ENCODE data around the gene SMIM33. TPM values are rescaled to one million over a fixed set of nuclear protein-coding genes. Genes with fewer than 3 reads are reported as not detected.

SMIM33 gene
- polyA plus RNA-seq, 2 donors = 0.02 TPM; not detected in 1

DNA sequence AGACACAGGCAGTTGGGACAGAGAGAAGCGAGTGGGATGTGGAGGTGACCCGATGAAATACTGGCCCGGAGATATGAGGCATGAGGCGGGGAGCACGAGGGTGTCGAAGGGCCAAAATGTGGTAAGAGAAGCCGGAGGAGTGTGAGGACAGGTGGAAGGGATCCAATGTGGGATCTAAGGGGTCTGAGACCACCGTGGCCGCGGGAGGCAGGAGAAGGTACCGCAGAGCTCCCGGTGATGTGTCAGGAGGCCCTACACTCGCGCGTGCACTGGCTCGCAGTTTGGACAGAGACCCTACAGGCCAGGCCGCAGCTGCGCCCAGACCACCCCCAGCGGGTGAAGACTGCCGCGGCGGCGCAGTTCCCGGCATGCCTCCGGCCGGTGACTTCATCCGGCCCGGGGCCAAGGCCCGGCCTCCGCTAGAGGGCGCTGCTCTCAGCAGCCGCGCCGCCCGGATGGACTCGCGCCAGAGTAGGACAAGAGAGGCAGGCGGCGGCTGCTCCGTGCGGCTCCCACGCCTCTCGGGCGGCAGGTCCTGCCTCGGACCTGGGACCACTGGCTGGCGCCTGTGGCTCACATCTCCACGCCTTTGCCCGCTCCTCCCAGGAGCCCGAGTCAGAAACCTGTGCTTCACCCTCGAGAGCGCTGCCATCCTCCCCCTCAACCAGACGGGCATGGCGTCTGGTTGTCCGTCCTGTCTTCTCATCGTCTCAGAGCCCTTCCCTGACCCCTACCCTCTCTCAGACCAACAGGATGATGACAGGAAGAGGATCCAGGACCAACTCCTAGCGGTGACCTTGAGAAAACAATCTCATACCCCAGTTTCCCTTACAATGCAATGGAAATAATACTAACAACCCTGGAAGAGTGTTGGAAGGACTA, 47.1 kb downstream of the SMIM33 start:
- Histone ChIP-seq H3K4me3 (ENCODE audit: low read depth in 1 of 2, low read length in 2 of 2) (peak overlapping the region; percentile 46 to 66), H3K27me3 (ENCODE audit: control insufficient read depth in 1 of 2, insufficient read depth in 2 of 2, low read length in 2 of 2) (no peaks in the 10 kb centered on the region), H3K36me3 (ENCODE audit: control insufficient read depth in 2 of 2, insufficient read depth in 2 of 2, low read length in 1 of 2) (no peaks in the 10 kb centered on the region), H3K27ac (ENCODE audit: low read depth in 2 of 2, low read length in 1 of 2) (peak overlapping the region; percentile 65 to 70), H3K4me1 (ENCODE audit: control insufficient read depth in 2 of 2, insufficient read depth in 2 of 2, low read length in 1 of 2) (peaks cover 0 to 3% of the 10 kb centered on the region in 2 donors), H3K9me3 (ENCODE audit: control insufficient read depth in 2 of 2, insufficient read depth in 1 of 2, low read depth in 1 of 2, low read length in 1 of 2) (no peaks in the 10 kb centered on the region)
- WGBS, 2 donors = 4 to 5% methylated on average over 50 to 56 of the region's 56 CpGs

Other genes starting within 250 kb of the SMIM33 start
- 10 to 100 TPM; 54.3 to 77.2 TPM for gene MATR3, start 177.3 kb upstream of the SMIM33 start, polyA plus RNA-seq
- 10 to 100 TPM; 37.4 to 53.6 TPM for gene PAIP2, start 129.2 kb upstream of the SMIM33 start, polyA plus RNA-seq
- gene SLC23A1, start 87.7 kb upstream of the SMIM33 start, polyA plus RNA-seq = under 1 TPM; 0.01 to 0.12 TPM
- gene MZB1, start 81.1 kb upstream of the SMIM33 start, polyA plus RNA-seq = under 1 TPM; 0.47 to 0.67 TPM
- gene PROB1, start 75.9 kb upstream of the SMIM33 start, polyA plus RNA-seq = under 1 TPM; 0.41 to 0.48 TPM
- gene SPATA24, start 66.9 kb upstream of the SMIM33 start, polyA plus RNA-seq = 1 to 10 TPM; 5.9 to 6.0 TPM
- 1 to 10 TPM; 2.2 to 2.4 TPM for gene DNAJC18, start 31.5 kb upstream of the SMIM33 start, polyA plus RNA-seq
- gene ECSCR, start 8.3 kb upstream of the SMIM33 start, polyA plus RNA-seq = 10 to 100 TPM in 1 of 2 donors, 1 to 10 TPM in 1; 3.1 to 11.4 TPM
- gene STING1, start 11.8 kb downstream of the SMIM33 start, polyA plus RNA-seq = 10 to 100 TPM; 18.5 to 28.3 TPM
- 10 to 100 TPM; 43.4 to 76.9 TPM for gene UBE2D2, start 90.3 kb downstream of the SMIM33 start, polyA plus RNA-seq
- gene CXXC5, start 177.3 kb downstream of the SMIM33 start, polyA plus RNA-seq = 10 to 100 TPM; 21.9 to 27.8 TPM